Esophagus muscularis mucosa (tissue), 4 donors: ENCODE results near the gene UCHL3.

Experiments
- CTCF ChIP-seq, 3 experiments: fragments of 200-600 bp in 2 of 3; fragments of 450-650 bp in 1 of 3; sonication (generic) in 2 of 3; IDR thresholded peaks; one replicate each; pipeline ENCODE4 v1.5.1; 2017 to 2019; ENCODE audit warnings: antibody characterized with exemption in 3 of 3, mild to moderate bottlenecking in 2 of 3, moderate library complexity in 1 of 3
- EP300 ChIP-seq: sonication (generic); formaldehyde crosslinking; IDR thresholded peaks from one replicate; pipeline ENCODE4 v1.6.1; 2017; ENCODE audit warnings: antibody characterized with exemption
- POLR2AphosphoS5 ChIP-seq, 2 donors: sonication (generic); formaldehyde crosslinking; IDR thresholded peaks; one replicate each; pipeline ENCODE4 v1.6.1; 2017; ENCODE audit warnings: antibody characterized with exemption in 2 of 2

DNA sequence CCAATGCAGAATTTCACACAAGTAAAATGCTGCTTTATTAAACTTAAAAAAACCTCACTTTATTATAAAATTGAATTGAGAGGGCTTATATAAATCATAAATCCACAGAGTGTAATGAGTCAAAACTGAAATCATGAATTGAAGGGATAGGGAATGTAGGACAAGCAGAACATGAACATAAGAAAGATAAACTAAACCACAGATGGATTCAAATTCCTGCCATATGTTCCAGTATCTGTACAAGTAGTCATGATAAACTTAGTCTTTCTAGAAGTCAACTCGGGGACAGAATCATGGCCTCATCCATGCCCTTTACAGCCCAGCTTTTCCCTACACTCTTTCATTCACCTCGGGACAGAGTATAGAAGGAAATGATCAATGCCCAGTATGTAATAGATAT is 103.1 kb downstream of the UCHL3 start:
- TF ChIP-seq CTCF (IDR thresholded peaks at IDR 0.05) (no peak), POLR2AphosphoS5 (IDR thresholded peaks at IDR 0.05) (no peak), EP300 (no peak)
